GM21367 (cell line): ENCODE data around the gene AGBL4.

ENCODE experiments used
- ATAC-seq: cut with Tn5 transposase; IDR thresholded peaks from one replicate; pipeline ENCODE4 v1.9.1; 2021; ENCODE audit not compliant: unreplicated experiment

AGBL4 gene

GRCh38 chr1:49199564-49199963 is 824.2 kb downstream of the AGBL4 start:
- no peak for ATAC-seq

GRCh38 chr1:49197081-49197480 is 826.7 kb downstream of the AGBL4 start:
- no peak for ATAC-seq

GRCh38 chr1:49190138-49190537 is 833.6 kb downstream of the AGBL4 start:
- ATAC-seq = no peak

GRCh38 chr1:49187056-49187455 is 836.7 kb downstream of the AGBL4 start:
- ATAC-seq = no peak

GRCh38 chr1:49185450-49185980 is 838.2 kb downstream of the AGBL4 start:
- no peak for ATAC-seq

GRCh38 chr1:49183489-49183888 is 840.3 kb downstream of the AGBL4 start:
- no peak for ATAC-seq

GRCh38 chr1:49181033-49181432 is 842.7 kb downstream of the AGBL4 start:
- ATAC-seq = no peak

- ATAC-seq = no peak
These were observed 851.7 kb downstream of the AGBL4 start for GRCh38 chr1:49171941-49172593.

GRCh38 chr1:49166031-49166430 is 857.7 kb downstream of the AGBL4 start:
- ATAC-seq = no peak

GRCh38 chr1:49163031-49163430 is 860.7 kb downstream of the AGBL4 start:
- ATAC-seq = no peak

- no peak for ATAC-seq
These were observed 863.1 kb downstream of the AGBL4 start for GRCh38 chr1:49160677-49161076.

- ATAC-seq = no peak
These were observed 887.0 kb downstream of the AGBL4 start for GRCh38 chr1:49136738-49137251.

GRCh38 chr1:49125746-49126145 is 898.0 kb downstream of the AGBL4 start:
- ATAC-seq = no peak

- no peak for ATAC-seq
These were observed 911.8 kb downstream of the AGBL4 start for GRCh38 chr1:49111931-49112330.

GRCh38 chr1:49106445-49106844 is 917.3 kb downstream of the AGBL4 start:
- ATAC-seq = no peak

GRCh38 chr1:49104575-49104974 is 919.2 kb downstream of the AGBL4 start:
- no peak for ATAC-seq

GRCh38 chr1:49102752-49103151 is 921.0 kb downstream of the AGBL4 start:
- no peak for ATAC-seq

GRCh38 chr1:49098866-49099265 is 924.9 kb downstream of the AGBL4 start:
- no peak for ATAC-seq

- no peak for ATAC-seq
These were observed 937.4 kb downstream of the AGBL4 start for GRCh38 chr1:49086327-49086726.

- no peak for ATAC-seq
These were observed 938.7 kb downstream of the AGBL4 start for GRCh38 chr1:49085079-49085478.

GRCh38 chr1:49060766-49061165 is 963.0 kb downstream of the AGBL4 start:
- ATAC-seq = no peak

GRCh38 chr1:49059087-49059486 is 964.7 kb downstream of the AGBL4 start:
- no peak for ATAC-seq

- ATAC-seq = no peak
These were observed 971.7 kb downstream of the AGBL4 start for GRCh38 chr1:49052102-49052501.
